Activated CD4-positive, alpha-beta memory T cell treated with anti-CD3 and anti-CD28 coated beads for 36 hours (primary cell): ENCODE data around the gene SEC31B. TPM values are rescaled to one million over a fixed set of nuclear protein-coding genes. Genes with fewer than 3 reads are reported as not detected.
A peak's percentile ranks its signal among the peaks of the same experiment; 100 is the strongest.

ENCODE experiments used
- CTCF ChIA-PET: fragments of 350-600 bp; sonication (Branson Sonifier 250); formaldehyde crosslinking; loops from one replicate; lab custom pipeline; 2021; ENCODE audit warnings: antibody characterized with exemption, inconsistent platforms; lab: Charles Lee
- POLR2A ChIA-PET: fragments of 350-600 bp; sonication (Branson Sonifier 250); formaldehyde crosslinking; loops from one replicate; lab custom pipeline; 2021; ENCODE audit warnings: antibody characterized with exemption; lab: Charles Lee
- DNase-seq: peaks from one replicate; pipeline ENCODE4 v3.0.0-alpha.2; 2020
- H3K27ac Mint-ChIP-seq: one replicate; pipeline ENCODE4 v1.8.0; 2021; ENCODE audit warnings: mixed read lengths
- H3K27me3 Mint-ChIP-seq: one replicate; pipeline ENCODE4 v1.8.0; 2021; ENCODE audit warnings: mixed read lengths
- H3K36me3 Mint-ChIP-seq: one replicate; pipeline ENCODE4 v1.8.0; 2021; ENCODE audit warnings: mixed read lengths
- H3K4me1 Mint-ChIP-seq: one replicate; pipeline ENCODE4 v1.8.0; 2021; ENCODE audit warnings: low read depth, mixed read lengths
- H3K4me3 Mint-ChIP-seq: one replicate; pipeline ENCODE4 v1.8.0; 2021; ENCODE audit warnings: mild to moderate bottlenecking, mixed read lengths
- H3K9me3 Mint-ChIP-seq: one replicate; pipeline ENCODE4 v1.8.0; 2021; ENCODE audit warnings: mixed read lengths
- intact Hi-C: fragments of 100-400 bp; cut with micrococcal nuclease; formaldehyde crosslinking; loops from one replicate; pipeline ENCODE4 v1.15.1; 2023
- total RNA-seq, 2 experiments: library from RNA; stranded (reverse); gene quantifications; one replicate each; pipeline ENCODE4 v1.2.3, GENCODE V29; 2021

Gene SEC31B
- total RNA-seq, 2 experiments from 2014 or later, result 44.2 to 47.2 TPM

- H3K36me3 Mint-ChIP-seq, result peaks cover 41% of the 10 kb centered on the region
- H3K27ac Mint-ChIP-seq, result peak overlapping the region; percentile 88
- H3K4me1 Mint-ChIP-seq, result peaks cover 68% of the 10 kb centered on the region
- POLR2A ChIA-PET, result interaction anchor here (0.7 to 5.2 kb wide), 10 partner anchors 16 to 224 kb away, joined by 3 to 32 read pairs (median 8); partner anchors contain the start of genes BLOC1S2, HIF1AN and SCD
- peak; percentile 87 for DNase-seq
- H3K9me3 Mint-ChIP-seq, result no peaks in the 10 kb centered on the region
- intact Hi-C loops, result loop anchor here (1.0 kb wide), 1 partner anchor 18 kb away; no protein-coding TSS in a partner anchor
- peak overlapping the region; percentile 1 for H3K4me3 Mint-ChIP-seq
- H3K27me3 Mint-ChIP-seq, result no peaks in the 10 kb centered on the region
- CTCF ChIA-PET, result interaction anchor here (1.2 to 10.1 kb wide), 10 partner anchors 8 to 168 kb away, joined by 3 to 141 read pairs (median 42); partner anchors contain the start of genes HIF1AN, NDUFB8, SCD and SEC31B
These were observed 8.9 kb downstream of the SEC31B start for GRCh38 chr10:100510533-100511308.

GRCh38 chr10:100509241-100509840 is 10.3 kb downstream of the SEC31B start:
- DNase-seq, result peak; percentile 87
- ChIA-PET CTCF (interaction anchor here (0.6 to 10.1 kb wide), 28 partner anchors 9 to 507 kb away, joined by 3 to 141 read pairs (median 4); partner anchors contain the start of genes HIF1AN, SCD and SEC31B), POLR2A (interaction anchor here (0.6 to 5.2 kb wide), 11 partner anchors 9 to 223 kb away, joined by 3 to 32 read pairs (median 8); partner anchors contain the start of genes BLOC1S2, HIF1AN and SCD)
- peak overlapping the region; percentile 88 for H3K27ac Mint-ChIP-seq
- H3K4me1 Mint-ChIP-seq, result peaks cover 68% of the 10 kb centered on the region
- H3K36me3 Mint-ChIP-seq, result peaks cover 47% of the 10 kb centered on the region
- H3K9me3 Mint-ChIP-seq, result no peaks in the 10 kb centered on the region
- intact Hi-C loops, result loop anchor here (1.0 kb wide), 7 partner anchors 9 to 223 kb away; partner anchors contain the start of genes BLOC1S2 and HIF1AN
- peak overlapping the region; percentile 38 for H3K4me3 Mint-ChIP-seq
- no peaks in the 10 kb centered on the region for H3K27me3 Mint-ChIP-seq

- Mint-ChIP-seq H3K4me3 (peak overlapping the region; percentile 38), H3K36me3 (peaks cover 49% of the 10 kb centered on the region)
These were observed 10.9 kb downstream of the SEC31B start for GRCh38 chr10:100508691-100509150.

DNA sequence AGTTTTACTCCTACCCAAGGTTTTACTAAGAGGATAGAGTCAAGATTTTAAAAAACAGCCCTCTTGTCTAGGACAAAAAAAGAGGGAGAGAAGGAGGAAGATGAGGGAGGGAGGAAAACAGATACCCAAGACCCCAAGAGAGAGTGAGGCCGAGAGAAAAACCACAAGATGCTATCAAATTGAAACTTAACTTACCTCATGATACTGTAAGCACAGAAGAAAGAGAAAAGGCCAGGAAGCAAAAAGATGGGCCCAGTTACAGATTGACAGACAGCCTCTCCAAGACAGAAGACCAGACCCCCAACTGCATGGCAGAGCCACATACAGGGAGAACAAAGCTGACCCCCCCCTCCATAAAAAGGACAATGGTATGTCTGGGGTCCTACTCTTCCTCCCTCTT is 11.4 kb downstream of the SEC31B start:
- Mint-ChIP-seq H3K27me3 (no peaks in the 10 kb centered on the region), H3K27ac (peak overlapping the region; percentile 88), H3K9me3 (no peaks in the 10 kb centered on the region), H3K4me1 (peaks cover 68% of the 10 kb centered on the region), H3K36me3 (peaks cover 49% of the 10 kb centered on the region), H3K4me3 (peak overlapping the region; percentile 38)
- CTCF ChIA-PET, result interaction anchor here (0.5 to 10.1 kb wide), 25 partner anchors 9 to 508 kb away, joined by 3 to 141 read pairs (median 4); partner anchors contain the start of genes HIF1AN, SCD and SEC31B
- intact Hi-C loops, result loop anchor here (1.0 kb wide), 2 partner anchors 75 to 170 kb away; no protein-coding TSS in a partner anchor
- DNase-seq, result no peak
- POLR2A ChIA-PET, result interaction anchor here (1.4 to 5.2 kb wide), 6 partner anchors 10 to 222 kb away, joined by 6 to 32 read pairs (median 18); partner anchors contain the start of genes BLOC1S2 and SCD

More at GRCh38 chr10:100508691-100509150, 10.9 kb downstream of the SEC31B start:
- ChIA-PET CTCF (interaction anchor here (0.5 to 10.1 kb wide), 29 partner anchors 9 to 508 kb away, joined by 3 to 141 read pairs (median 4); partner anchors contain the start of genes HIF1AN, SCD and SEC31B), POLR2A (interaction anchor here (0.6 to 5.2 kb wide), 9 partner anchors 10 to 222 kb away, joined by 3 to 32 read pairs (median 8); partner anchors contain the start of genes BLOC1S2, HIF1AN and SCD)
- intact Hi-C loops, result loop anchor here (1.0 kb wide), 9 partner anchors 10 to 222 kb away; partner anchors contain the start of genes BLOC1S2 and HIF1AN
- no peaks in the 10 kb centered on the region for H3K9me3 Mint-ChIP-seq
- peak overlapping the region; percentile 88 for H3K27ac Mint-ChIP-seq
- peaks cover 68% of the 10 kb centered on the region for H3K4me1 Mint-ChIP-seq
- H3K27me3 Mint-ChIP-seq, result no peaks in the 10 kb centered on the region
- DNase-seq, result peak; percentile 56

- CTCF ChIA-PET, result interaction anchor here (0.8 to 10.1 kb wide), 10 partner anchors 11 to 165 kb away, joined by 3 to 141 read pairs (median 16); partner anchors contain the start of genes HIF1AN, SCD and SEC31B
- H3K27ac Mint-ChIP-seq, result peak overlapping the region; percentile 90
- DNase-seq, result no peak
- peaks cover 64% of the 10 kb centered on the region for H3K4me1 Mint-ChIP-seq
- no peaks in the 10 kb centered on the region for H3K9me3 Mint-ChIP-seq
- intact Hi-C loops, result no loop called here
- H3K36me3 Mint-ChIP-seq, result peaks cover 50% of the 10 kb centered on the region
- POLR2A ChIA-PET, result interaction anchor here (3.0 to 5.2 kb wide), 3 partner anchors 25 to 221 kb away, joined by 8 to 32 read pairs (median 28); partner anchors contain the start of genes BLOC1S2 and SCD
- H3K4me3 Mint-ChIP-seq, result no peak overlapping the region
- no peaks in the 10 kb centered on the region for H3K27me3 Mint-ChIP-seq
These were observed 12.3 kb downstream of the SEC31B start for GRCh38 chr10:100507357-100507732.

- ChIA-PET CTCF (interaction anchor here (0.8 to 10.1 kb wide), 8 partner anchors 12 to 164 kb away, joined by 3 to 141 read pairs (median 28); partner anchors contain the start of genes HIF1AN, SCD and SEC31B), POLR2A (interaction anchor here (5.1 kb wide), 1 partner anchor 24 kb away, joined by 32 read pairs; no protein-coding TSS in a partner anchor)
- Mint-ChIP-seq H3K27me3 (no peaks in the 10 kb centered on the region), H3K4me1 (peaks cover 58% of the 10 kb centered on the region), H3K9me3 (no peaks in the 10 kb centered on the region), H3K36me3 (peaks cover 51% of the 10 kb centered on the region), H3K27ac (peak overlapping the region; percentile 90), H3K4me3 (peak overlapping the region; percentile 35)
- peak; percentile 48 for DNase-seq
- intact Hi-C loops, result no loop called here
These were observed 12.9 kb downstream of the SEC31B start for GRCh38 chr10:100506596-100507356.

- Mint-ChIP-seq H3K27me3 (no peaks in the 10 kb centered on the region), H3K4me3 (no peak overlapping the region), H3K27ac (no peak overlapping the region), H3K9me3 (no peaks in the 10 kb centered on the region), H3K4me1 (peaks cover 43% of the 10 kb centered on the region), H3K36me3 (peaks cover 58% of the 10 kb centered on the region)
- ChIA-PET POLR2A (no interaction called here), CTCF (interaction anchor here (8.7 to 10.1 kb wide), 2 partner anchors 23 to 162 kb away, joined by 137 to 141 read pairs; partner anchors contain the start of gene SCD)
- intact Hi-C loops, result no loop called here
- no peak for DNase-seq
These were observed 14.5 kb downstream of the SEC31B start for GRCh38 chr10:100505164-100505563.

DNA sequence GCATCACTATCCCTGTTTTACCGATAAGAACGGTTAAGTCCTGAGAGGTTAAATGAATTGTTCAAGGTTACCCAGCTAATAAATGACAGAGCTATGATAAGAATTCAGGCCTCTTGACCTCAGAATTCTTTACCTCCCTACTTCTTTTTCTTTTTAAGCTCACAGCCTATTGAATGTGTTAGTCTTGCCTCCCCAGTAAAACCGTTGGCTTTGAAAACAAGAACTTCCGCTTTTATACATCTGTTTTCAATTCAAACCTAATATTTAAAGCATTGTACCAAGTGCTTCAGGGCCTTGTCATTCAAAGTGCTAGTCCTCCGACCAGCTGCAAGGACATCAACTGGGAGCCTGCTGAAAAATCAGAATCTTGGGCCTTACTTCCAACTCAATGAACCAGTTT is 15.6 kb downstream of the SEC31B start:
- ChIA-PET CTCF (interaction anchor here (0.9 to 10.1 kb wide), 2 partner anchors 22 to 71 kb away, joined by 3 to 141 read pairs; no protein-coding TSS in a partner anchor), POLR2A (no interaction called here)
- Mint-ChIP-seq H3K36me3 (peaks cover 66% of the 10 kb centered on the region), H3K27me3 (no peaks in the 10 kb centered on the region), H3K4me3 (no peak overlapping the region), H3K9me3 (no peaks in the 10 kb centered on the region), H3K27ac (no peak overlapping the region), H3K4me1 (peaks cover 33% of the 10 kb centered on the region)
- intact Hi-C loops, result no loop called here
- DNase-seq, result no peak

- H3K27ac Mint-ChIP-seq, result no peak overlapping the region
- H3K9me3 Mint-ChIP-seq, result no peaks in the 10 kb centered on the region
- H3K4me1 Mint-ChIP-seq, result peaks cover 22% of the 10 kb centered on the region
- H3K27me3 Mint-ChIP-seq, result no peaks in the 10 kb centered on the region
- ChIA-PET POLR2A (no interaction called here), CTCF (interaction anchor here (2.4 kb wide), 1 partner anchor 21 kb away, joined by 9 read pairs; no protein-coding TSS in a partner anchor)
- H3K36me3 Mint-ChIP-seq, result peaks cover 65% of the 10 kb centered on the region
- intact Hi-C loops, result no loop called here
- DNase-seq, result no peak
- no peak overlapping the region for H3K4me3 Mint-ChIP-seq
These were observed 16.7 kb downstream of the SEC31B start for GRCh38 chr10:100502926-100503494.

GRCh38 chr10:100501423-100501822 is 18.2 kb downstream of the SEC31B start:
- Mint-ChIP-seq H3K9me3 (no peaks in the 10 kb centered on the region), H3K27ac (no peak overlapping the region), H3K36me3 (peaks cover 55% of the 10 kb centered on the region), H3K4me1 (peaks cover 9% of the 10 kb centered on the region), H3K4me3 (no peak overlapping the region), H3K27me3 (no peaks in the 10 kb centered on the region)
- ChIA-PET CTCF (interaction anchor here (2.4 kb wide), 1 partner anchor 19 kb away, joined by 9 read pairs; no protein-coding TSS in a partner anchor), POLR2A (no interaction called here)
- intact Hi-C loops, result no loop called here
- DNase-seq, result no peak
